Gastroesophageal sphincter (tissue), 3 donors: ENCODE measurements around the gene PROK1.

Experiments
- POLR2A ChIP-seq, 2 donors: fragments of 450-650 bp; IDR thresholded peaks; one replicate each; pipeline ENCODE4 v1.6.1; 2017; ENCODE audit warnings: antibody characterized with exemption in 2 of 2, mild to moderate bottlenecking in 2 of 2, moderate library complexity in 1 of 2
- POLR2AphosphoS5 ChIP-seq: sonication (generic); formaldehyde crosslinking; IDR thresholded peaks from one replicate; pipeline ENCODE4 v1.6.1; 2017; ENCODE audit warnings: antibody characterized with exemption
- TF ChIP-seq, protein P1 (sequence below), 4 experiments: fragments of 200-600 bp in 2 of 4; fragments of 450-650 bp in 2 of 4; sonication (generic) in 1 of 4; IDR thresholded peaks; one replicate each; pipeline ENCODE4 v1.5.1; 2017 to 2019; ENCODE audit warnings: antibody characterized with exemption in 4 of 4, mild to moderate bottlenecking in 2 of 4, moderate library complexity in 2 of 4

DNA sequence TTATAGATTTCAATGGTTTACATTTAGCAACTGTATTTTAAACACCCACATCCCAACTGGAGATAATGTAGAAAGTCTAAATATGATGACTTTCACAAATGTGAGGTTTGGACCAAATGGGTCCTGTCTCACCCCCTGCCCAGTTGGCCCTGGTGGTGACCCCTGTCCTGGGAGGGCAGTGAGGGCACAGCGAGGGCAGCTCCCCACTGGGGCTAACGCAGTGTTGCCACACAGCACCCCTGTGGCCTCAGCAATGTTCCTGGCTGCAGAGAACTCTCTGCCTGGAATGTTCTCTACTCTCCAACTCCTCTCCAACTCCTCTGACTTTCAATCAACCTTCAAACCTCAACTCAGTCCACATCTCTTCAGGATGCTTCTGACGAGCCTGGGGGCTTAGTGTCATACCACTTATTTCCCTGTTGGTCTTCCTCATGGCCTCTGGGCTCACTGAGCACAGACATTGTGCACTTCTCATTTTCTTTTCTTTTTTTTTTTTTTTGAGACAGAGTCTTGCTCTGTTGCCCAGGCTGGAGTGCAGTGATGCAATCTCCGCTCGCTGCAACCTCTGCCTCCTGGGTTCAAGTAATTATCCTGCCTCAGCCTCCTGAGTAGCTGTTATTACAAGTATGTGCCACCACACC lies 42.2 kb downstream of the PROK1 start:
- TF ChIP-seq, protein P1, sequence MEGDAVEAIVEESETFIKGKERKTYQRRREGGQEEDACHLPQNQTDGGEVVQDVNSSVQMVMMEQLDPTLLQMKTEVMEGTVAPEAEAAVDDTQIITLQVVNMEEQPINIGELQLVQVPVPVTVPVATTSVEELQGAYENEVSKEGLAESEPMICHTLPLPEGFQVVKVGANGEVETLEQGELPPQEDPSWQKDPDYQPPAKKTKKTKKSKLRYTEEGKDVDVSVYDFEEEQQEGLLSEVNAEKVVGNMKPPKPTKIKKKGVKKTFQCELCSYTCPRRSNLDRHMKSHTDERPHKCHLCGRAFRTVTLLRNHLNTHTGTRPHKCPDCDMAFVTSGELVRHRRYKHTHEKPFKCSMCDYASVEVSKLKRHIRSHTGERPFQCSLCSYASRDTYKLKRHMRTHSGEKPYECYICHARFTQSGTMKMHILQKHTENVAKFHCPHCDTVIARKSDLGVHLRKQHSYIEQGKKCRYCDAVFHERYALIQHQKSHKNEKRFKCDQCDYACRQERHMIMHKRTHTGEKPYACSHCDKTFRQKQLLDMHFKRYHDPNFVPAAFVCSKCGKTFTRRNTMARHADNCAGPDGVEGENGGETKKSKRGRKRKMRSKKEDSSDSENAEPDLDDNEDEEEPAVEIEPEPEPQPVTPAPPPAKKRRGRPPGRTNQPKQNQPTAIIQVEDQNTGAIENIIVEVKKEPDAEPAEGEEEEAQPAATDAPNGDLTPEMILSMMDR (IDR thresholded peaks at IDR 0.05), result no peak
- TF ChIP-seq POLR2A (IDR thresholded peaks at IDR 0.05) (no peak), POLR2AphosphoS5 (no peak)
